HepG2 (cell line): ENCODE measurements around the gene RDH13. TPM values are rescaled to one million over a fixed set of nuclear protein-coding genes. Genes with fewer than 3 reads are reported as not detected.

Experiments used
- DDIT3 ChIP-seq: sonication (generic); formaldehyde crosslinking; IDR thresholded peaks from 2 replicates; pipeline ENCODE4 v1.4.0; 2020; ENCODE audit warnings: mild to moderate bottlenecking, missing genetic modification reagents
- DMTF1 ChIP-seq: sonication (generic); formaldehyde crosslinking; IDR thresholded peaks from 2 replicates; pipeline ENCODE4 v1.4.0; 2020; ENCODE audit warnings: mild to moderate bottlenecking, missing genetic modification reagents
- DNMT3B ChIP-seq: conservative IDR thresholded peaks from 2 replicates; pipeline ENCODE4 v1.6.1; 2016; ENCODE audit warnings: missing biosample characterization, control low read depth
- EED ChIP-seq: sonication (generic); formaldehyde crosslinking; IDR thresholded peaks from 2 replicates; pipeline ENCODE4 v1.5.0; 2020; ENCODE audit warnings: mild to moderate bottlenecking, missing genetic modification reagents
- GATAD1 ChIP-seq: IDR thresholded peaks from 2 replicates; pipeline ENCODE4 v1.6.1; 2016; ENCODE audit warnings: missing genetic modification reagents, missing compliant biosample characterization
- LCORL ChIP-seq, 2 experiments: fragments of 450-650 bp in 1 of 2; sonication (generic) in 1 of 2; formaldehyde crosslinking in 1 of 2; IDR thresholded peaks; 2 replicates each; pipeline versions ENCODE4 v1.5.0 to v1.6.1; 2017 to 2020; ENCODE audit warnings: antibody characterized with exemption in 1 of 2, missing genetic modification reagents in 1 of 2
- SALL1 ChIP-seq: sonication (generic); formaldehyde crosslinking; IDR thresholded peaks from 2 replicates; pipeline ENCODE4 v1.8.0; 2022; ENCODE audit warnings: mild to moderate bottlenecking, missing genetic modification reagents
- SNAPC5 ChIP-seq: sonication (generic); formaldehyde crosslinking; IDR thresholded peaks from 2 replicates; pipeline ENCODE4 v1.8.1; 2023; ENCODE audit warnings: mild to moderate bottlenecking, missing genetic modification reagents, borderline replicate concordance
- ZBTB25 ChIP-seq: IDR thresholded peaks from 2 replicates; pipeline ENCODE4 v1.6.1; 2018; ENCODE audit warnings: missing genetic modification reagents
- ZFYVE20 ChIP-seq: sonication (generic); formaldehyde crosslinking; IDR thresholded peaks from 2 replicates; pipeline ENCODE4 v1.8.0; 2023; ENCODE audit warnings: low read depth, mild to moderate bottlenecking, moderate library complexity, missing genetic modification reagents, borderline replicate concordance
- ZKSCAN1 ChIP-seq: fragments of 150-350 bp; IDR thresholded peaks from 2 replicates; pipeline ENCODE4 v1.6.1; 2014; ENCODE audit warnings: low read length
- ZNF292 ChIP-seq: sonication (generic); formaldehyde crosslinking; IDR thresholded peaks from 2 replicates; pipeline ENCODE4 v1.8.1; 2022; ENCODE audit warnings: mild to moderate bottlenecking, low read depth, missing genetic modification reagents, borderline replicate concordance
- ZNF30 ChIP-seq: sonication (generic); formaldehyde crosslinking; IDR thresholded peaks from 2 replicates; pipeline ENCODE4 v1.5.0; 2020; ENCODE audit warnings: mild to moderate bottlenecking, missing genetic modification reagents
- ZNF556 ChIP-seq: sonication (generic); formaldehyde crosslinking; IDR thresholded peaks from 2 replicates; pipeline ENCODE4 v1.4.0; 2020; ENCODE audit warnings: mild to moderate bottlenecking, missing genetic modification reagents, borderline replicate concordance
- ZNF572 ChIP-seq: sonication (generic); formaldehyde crosslinking; IDR thresholded peaks from 2 replicates; pipeline ENCODE4 v1.5.1; 2020; ENCODE audit warnings: mild to moderate bottlenecking, missing genetic modification reagents
- polyA plus RNA-seq, 8 experiments: library from polyadenylated mRNA; depleted of rRNA in 3 of 8; stranded (reverse) in 7 of 8; unstranded in 1 of 8; fragments of >200 nt; fragmentation: Illumina TruSeq in 4 of 8; extraction: Trizol in 4 of 8; gene quantifications; 2 replicates each; pipeline versions ENCODE4 v1.2.1 to v1.2.3, GENCODE V29; 2011 to 2016; ENCODE audit warnings: low read depth in 4 of 8, missing spikeins in 1 of 8, mixed read lengths in 1 of 8; ENCODE audit not compliant: insufficient read depth in 1 of 8
- total RNA-seq, 5 experiments: library from RNA; depleted of rRNA; stranded (reverse); fragments of >200 nt; fragmentation: Illumina TruSeq; extraction: Trizol; gene quantifications; 2 replicates each; pipeline ENCODE4 v1.2.3, GENCODE V29; 2016; ENCODE audit warnings: low read depth in 1 of 5
- TF ChIP-seq, protein P1 (sequence below): sonication (generic); formaldehyde crosslinking; IDR thresholded peaks from 2 replicates; pipeline ENCODE4 v1.5.0; 2020; ENCODE audit warnings: missing genetic modification reagents, mild to moderate bottlenecking, borderline replicate concordance
- TF ChIP-seq, protein P2 (sequence below): fragments of 450-650 bp; IDR thresholded peaks from 2 replicates; pipeline ENCODE4 v1.6.1; 2017
- TF ChIP-seq, protein P3 (sequence below): IDR thresholded peaks from 2 replicates; pipeline ENCODE4 v1.6.1; 2012; ENCODE audit warnings: low read depth, low read length, improper control_type of control experiment

The RDH13 gene
- total and polyA plus RNA-seq, 2 of the 13 experiments (the other 11 are each of a cell fraction or from before 2014, with no cell fraction given): 13.4 to 21.5 TPM

- no peak for TF ChIP-seq DNMT3B (CRISPR knock-in tag)
- TF ChIP-seq DMTF1: no peak
- no peak for TF ChIP-seq EED
- TF ChIP-seq ZFYVE20 (CRISPR knock-in tag): no peak
- 0 out of 2 replicates have a peak, but pooled peaks have one; percentile 20 for TF ChIP-seq GATAD1 (CRISPR knock-in tag)
- no peak for TF ChIP-seq DDIT3 (CRISPR knock-in tag)
- TF ChIP-seq, protein P1, sequence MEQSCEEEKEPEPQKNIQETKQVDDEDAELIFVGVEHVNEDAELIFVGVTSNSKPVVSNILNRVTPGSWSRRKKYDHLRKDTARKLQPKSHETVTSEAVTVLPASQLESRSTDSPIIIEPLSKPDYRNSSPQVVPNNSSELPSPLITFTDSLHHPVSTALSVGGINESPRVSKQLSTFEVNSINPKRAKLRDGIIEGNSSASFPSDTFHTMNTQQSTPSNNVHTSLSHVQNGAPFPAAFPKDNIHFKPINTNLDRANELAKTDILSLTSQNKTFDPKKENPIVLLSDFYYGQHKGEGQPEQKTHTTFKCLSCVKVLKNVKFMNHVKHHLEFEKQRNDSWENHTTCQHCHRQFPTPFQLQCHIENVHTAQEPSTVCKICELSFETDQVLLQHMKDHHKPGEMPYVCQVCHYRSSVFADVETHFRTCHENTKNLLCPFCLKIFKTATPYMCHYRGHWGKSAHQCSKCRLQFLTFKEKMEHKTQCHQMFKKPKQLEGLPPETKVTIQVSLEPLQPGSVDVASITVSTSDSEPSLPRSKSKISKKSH (CRISPR knock-in tag): no peak
- TF ChIP-seq ZNF30: no peak
- TF ChIP-seq SALL1 (CRISPR knock-in tag): peak; percentile 60
- 0 out of 2 replicates have a peak, but pooled peaks have one; percentile 26 for TF ChIP-seq ZNF556
- TF ChIP-seq SNAPC5: no peak
- TF ChIP-seq ZBTB25 (CRISPR knock-in tag): no peak
- TF ChIP-seq ZNF292 (CRISPR knock-in tag): no peak
- no peak for TF ChIP-seq LCORL (IDR thresholded peaks at IDR 0.05)
- TF ChIP-seq LCORL (CRISPR knock-in tag; IDR thresholded peaks at IDR 0.05): no peak
- TF ChIP-seq, protein P2, sequence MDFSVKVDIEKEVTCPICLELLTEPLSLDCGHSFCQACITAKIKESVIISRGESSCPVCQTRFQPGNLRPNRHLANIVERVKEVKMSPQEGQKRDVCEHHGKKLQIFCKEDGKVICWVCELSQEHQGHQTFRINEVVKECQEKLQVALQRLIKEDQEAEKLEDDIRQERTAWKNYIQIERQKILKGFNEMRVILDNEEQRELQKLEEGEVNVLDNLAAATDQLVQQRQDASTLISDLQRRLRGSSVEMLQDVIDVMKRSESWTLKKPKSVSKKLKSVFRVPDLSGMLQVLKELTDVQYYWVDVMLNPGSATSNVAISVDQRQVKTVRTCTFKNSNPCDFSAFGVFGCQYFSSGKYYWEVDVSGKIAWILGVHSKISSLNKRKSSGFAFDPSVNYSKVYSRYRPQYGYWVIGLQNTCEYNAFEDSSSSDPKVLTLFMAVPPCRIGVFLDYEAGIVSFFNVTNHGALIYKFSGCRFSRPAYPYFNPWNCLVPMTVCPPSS: no peak
- TF ChIP-seq, protein P3, sequence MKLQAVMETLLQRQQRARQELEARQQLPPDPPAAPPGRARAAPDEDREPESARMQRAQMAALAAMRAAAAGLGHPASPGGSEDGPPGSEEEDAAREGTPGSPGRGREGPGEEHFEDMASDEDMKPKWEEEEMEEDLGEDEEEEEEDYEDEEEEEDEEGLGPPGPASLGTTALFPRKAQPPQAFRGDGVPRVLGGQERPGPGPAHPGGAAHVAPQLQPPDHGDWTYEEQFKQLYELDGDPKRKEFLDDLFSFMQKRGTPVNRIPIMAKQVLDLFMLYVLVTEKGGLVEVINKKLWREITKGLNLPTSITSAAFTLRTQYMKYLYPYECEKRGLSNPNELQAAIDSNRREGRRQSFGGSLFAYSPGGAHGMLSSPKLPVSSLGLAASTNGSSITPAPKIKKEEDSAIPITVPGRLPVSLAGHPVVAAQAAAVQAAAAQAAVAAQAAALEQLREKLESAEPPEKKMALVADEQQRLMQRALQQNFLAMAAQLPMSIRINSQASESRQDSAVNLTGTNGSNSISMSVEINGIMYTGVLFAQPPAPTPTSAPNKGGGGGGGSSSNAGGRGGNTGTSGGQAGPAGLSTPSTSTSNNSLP: no peak
- TF ChIP-seq ZNF572 (CRISPR knock-in tag): peak; percentile 67; the same call in 1 of the 2 replicates
- no peak for TF ChIP-seq ZKSCAN1
Observed at GRCh38 chr19:55080968-55081769, 18.2 kb upstream of the RDH13 start (continued).
